HG03159 (cell line): ENCODE measurements around the gene MUC21.
A peak's percentile ranks its signal among the peaks of the same experiment; 100 is the strongest.

ENCODE experiments used
- ATAC-seq: cut with Tn5 transposase; IDR thresholded peaks from one replicate; pipeline ENCODE4 v1.9.1; 2021; ENCODE audit warnings: mild to moderate bottlenecking, moderate library complexity; ENCODE audit not compliant: unreplicated experiment

The MUC21 gene

GRCh38 chr6:30983439-30983838, at the start of gene MUC21:
Gene MUC21 (plus strand): TSS chr6:30983718. CDS start chr6:30983959, 241 bp downstream.
- ATAC-seq = no peak

- ATAC-seq = no peak
Measured at GRCh38 chr6:30935018-30935417, 48.5 kb upstream of the MUC21 start.

GRCh38 chr6:30937265-30937664, 46.3 kb upstream of the MUC21 start:
- no peak for ATAC-seq

- no peak for ATAC-seq
Measured at GRCh38 chr6:30938730-30939129, 44.8 kb upstream of the MUC21 start.

- ATAC-seq = no peak
Measured at GRCh38 chr6:30939473-30939872, 44.0 kb upstream of the MUC21 start.

GRCh38 chr6:30940361-30940986, 43.0 kb upstream of the MUC21 start, which contains the start of gene MUCL3:
Gene MUCL3 (plus strand): TSS chr6:30940973. CDS start chr6:30941000, 27 bp downstream.
- ATAC-seq = no peak

- no peak for ATAC-seq
Measured at GRCh38 chr6:30942338-30943060, 41.0 kb upstream of the MUC21 start.

- ATAC-seq = no peak
Measured at GRCh38 chr6:30944051-30944450, 39.5 kb upstream of the MUC21 start.

GRCh38 chr6:30945281-30945680, 38.2 kb upstream of the MUC21 start:
- ATAC-seq = no peak

- no peak for ATAC-seq
Measured at GRCh38 chr6:30947231-30947630, 36.3 kb upstream of the MUC21 start.

- no peak for ATAC-seq
Measured at GRCh38 chr6:30948811-30949210, 34.7 kb upstream of the MUC21 start.

- no peak for ATAC-seq
Measured at GRCh38 chr6:30951907-30952469, 31.5 kb upstream of the MUC21 start.

- ATAC-seq = no peak
Measured at GRCh38 chr6:30954631-30955366, 28.7 kb upstream of the MUC21 start.

- ATAC-seq = peak; percentile 71
Measured at GRCh38 chr6:30955367-30956042, 28.0 kb upstream of the MUC21 start.

- ATAC-seq = no peak
Measured at GRCh38 chr6:30957716-30958115, 25.8 kb upstream of the MUC21 start.

- ATAC-seq = no peak
Measured at GRCh38 chr6:30960907-30961673, 22.4 kb upstream of the MUC21 start.

- no peak for ATAC-seq
Measured at GRCh38 chr6:30962716-30963115, 20.8 kb upstream of the MUC21 start.

GRCh38 chr6:30963641-30964040, 19.9 kb upstream of the MUC21 start:
- no peak for ATAC-seq

GRCh38 chr6:30964075-30964474, 19.4 kb upstream of the MUC21 start:
- no peak for ATAC-seq

GRCh38 chr6:30965140-30965601, 18.3 kb upstream of the MUC21 start:
- no peak for ATAC-seq
